Measurements from ENCODE around the gene OR6J1. TPM values are rescaled to one million over a fixed set of nuclear protein-coding genes. Genes with fewer than 3 reads are reported as not detected.

The OR6J1 gene
- total RNA-seq, result not detected in 2 replicates

GRCh38 chr14:22644305-22644635 lies at the start of gene OR6J1:
Gene OR6J1 (minus strand): TSS chr14:22644352. CDS start chr14:22634811, 9,541 bp downstream.

GRCh38 chr14:22598099-22598895 lies 45.9 kb downstream of the OR6J1 start, which contains the start of gene ABHD4:
Gene ABHD4 (plus strand): TSS chr14:22598300. CDS start chr14:22598307, 7 bp downstream.

GRCh38 chr14:22589096-22589839 lies 54.9 kb downstream of the OR6J1 start, which contains the start of gene DAD1:
Gene DAD1 (minus strand): TSS chr14:22589224. CDS start chr14:22589157, 67 bp downstream.

Other genes with a start within 250 kb of the OR6J1 start
- gene DAD1, start 55.1 kb downstream of the OR6J1 start, total RNA-seq, result 205 and 233 TPM in 2 replicates
- gene ABHD4, start 46.1 kb downstream of the OR6J1 start, total RNA-seq, result 15.4 and 35.7 TPM in 2 replicates
- gene OXA1L, start 122.3 kb upstream of the OR6J1 start, total RNA-seq, result 31.2 and 35.9 TPM in 2 replicates
- gene SLC7A7, start 171.1 kb upstream of the OR6J1 start, total RNA-seq, result 1.3 and 2.9 TPM in 2 replicates
- 41.7 and 64.5 TPM in 2 replicates for gene MRPL52, start 185.5 kb upstream of the OR6J1 start, total RNA-seq
- gene MMP14, start 192.2 kb upstream of the OR6J1 start, total RNA-seq, result 519 and 576 TPM in 2 replicates
- 48.4 and 69.1 TPM in 2 replicates for gene LRP10, start 227.4 kb upstream of the OR6J1 start, total RNA-seq
- 0.12 and 0.22 TPM in 2 replicates for gene REM2, start 238.9 kb upstream of the OR6J1 start, total RNA-seq